OCI-LY3 (cell line): ENCODE measurements around the gene DHX8.

Experiments used
- H2AFZ ChIP-seq: fragments of 200-600, 300-600 bp; shearing (Covaris generic); 2 replicates; pipeline ENCODE4 v1.6.0; 2014; ENCODE audit warnings: antibody characterized with exemption, low read depth, low read length
- H3K27ac ChIP-seq: fragments of 200-600, 300-600 bp; sonication (generic); 2 replicates; pipeline ENCODE4 v1.5.1; 2014; ENCODE audit warnings: mild to moderate bottlenecking, low read length, moderate library complexity, mixed read lengths
- H3K27me3 ChIP-seq: fragments of 200-600, 300-600 bp; sonication (generic); 2 replicates; pipeline ENCODE4 v1.6.1; 2014; ENCODE audit warnings: low read depth, low read length, mixed read lengths
- H3K36me3 ChIP-seq: fragments of 200-600, 300-600 bp; sonication (generic); replicated peaks from 2 replicates; pipeline ENCODE3; 2014; ENCODE audit warnings: low read depth, low read length, mixed read lengths
- H3K4me1 ChIP-seq: fragments of 300-600, 200-600 bp; sonication (generic); 2 replicates; pipeline ENCODE4 v1.6.1; 2014; ENCODE audit warnings: low read length, mixed read lengths
- H3K4me2 ChIP-seq: fragments of 200-600, 300-600 bp; sonication (generic); 2 replicates; pipeline ENCODE4 v1.6.1; 2014; ENCODE audit warnings: low read length, mixed read lengths
- H3K4me3 ChIP-seq: fragments of 300-600, 200-600 bp; sonication (generic); 2 replicates; pipeline ENCODE4 v1.5.1; 2014; ENCODE audit warnings: antibody characterized with exemption, mild to moderate bottlenecking, low read length, moderate library complexity
- H3K79me2 ChIP-seq: fragments of 300-600, 200-600 bp; shearing (Covaris generic); 2 replicates; pipeline ENCODE4 v1.6.1; 2014; ENCODE audit warnings: mild to moderate bottlenecking, low read length, mixed read lengths
- H3K9ac ChIP-seq: fragments of 300-600, 200-600 bp; shearing (Covaris generic); 2 replicates; pipeline ENCODE4 v1.6.0; 2014; ENCODE audit warnings: mild to moderate bottlenecking, low read length, moderate library complexity
- H3K9me3 ChIP-seq: fragments of 200-600, 300-600 bp; shearing (Covaris generic); 2 replicates; pipeline ENCODE4 v1.6.1; 2014; ENCODE audit warnings: low read length, mixed read lengths; ENCODE audit not compliant: insufficient read depth
- H4K20me1 ChIP-seq: fragments of 200-600, 300-600 bp; sonication (generic); 2 replicates; pipeline ENCODE4 v1.6.1; 2016; ENCODE audit warnings: low read length, mixed read lengths; ENCODE audit not compliant: insufficient read depth
- CTCF ChIP-seq: fragments of 200-600, 300-600 bp; sonication (generic); IDR thresholded peaks from 2 replicates; pipeline ENCODE4 v1.5.1; 2014; ENCODE audit warnings: antibody characterized with exemption, low read length, low read depth
- EZH2phosphoT487 ChIP-seq: fragments of 200-600 bp; shearing (Covaris generic); IDR thresholded peaks from 2 replicates; pipeline ENCODE4 v1.6.1; 2018; ENCODE audit warnings: antibody characterized with exemption, mixed run types, low read depth

Gene DHX8

GRCh38 chr17:43531955-43532354 lies 48.2 kb downstream of the DHX8 start:
- Histone ChIP-seq H3K4me3 (no peak overlapping the region), H3K9me3 (no peaks in the 10 kb centered on the region), H3K27ac (no peak overlapping the region), H3K4me1 (no peaks in the 10 kb centered on the region), H3K36me3 (peaks cover 2% of the 10 kb centered on the region), H3K4me2 (no peak overlapping the region), H2AFZ (no peak overlapping the region), H3K79me2 (no peaks in the 10 kb centered on the region), H3K9ac (no peak overlapping the region), H3K27me3 (no peaks in the 10 kb centered on the region), H4K20me1 (no peaks in the 10 kb centered on the region)
- TF ChIP-seq CTCF (no peak), EZH2phosphoT487 (no peak)

GRCh38 chr17:43532581-43532980 lies 48.8 kb downstream of the DHX8 start:
- no peaks in the 10 kb centered on the region for H3K79me2 ChIP-seq
- H4K20me1 ChIP-seq = no peaks in the 10 kb centered on the region
- no peak overlapping the region for H3K4me2 ChIP-seq
- no peaks in the 10 kb centered on the region for H3K27me3 ChIP-seq
- H3K4me3 ChIP-seq = no peak overlapping the region
- H3K27ac ChIP-seq = no peak overlapping the region
- no peaks in the 10 kb centered on the region for H3K4me1 ChIP-seq
- no peak overlapping the region for H3K9ac ChIP-seq
- H3K9me3 ChIP-seq = no peaks in the 10 kb centered on the region
- H3K36me3 ChIP-seq = peaks cover 2% of the 10 kb centered on the region
- no peak overlapping the region for H2AFZ ChIP-seq
- TF ChIP-seq CTCF (no peak), EZH2phosphoT487 (no peak)

GRCh38 chr17:43533699-43534098 lies 49.9 kb downstream of the DHX8 start:
- Histone ChIP-seq H3K4me1 (no peaks in the 10 kb centered on the region), H2AFZ (no peak overlapping the region), H3K9ac (no peak overlapping the region), H3K9me3 (no peaks in the 10 kb centered on the region), H3K4me3 (no peak overlapping the region), H3K4me2 (no peak overlapping the region), H4K20me1 (no peaks in the 10 kb centered on the region), H3K36me3 (no peaks in the 10 kb centered on the region), H3K79me2 (no peaks in the 10 kb centered on the region), H3K27me3 (no peaks in the 10 kb centered on the region), H3K27ac (no peak overlapping the region)
- TF ChIP-seq EZH2phosphoT487 = no peak
- no peak for TF ChIP-seq CTCF

GRCh38 chr17:43534909-43535308 lies 51.1 kb downstream of the DHX8 start:
- no peak for TF ChIP-seq EZH2phosphoT487
- TF ChIP-seq CTCF = no peak
- Histone ChIP-seq H3K27me3 (no peaks in the 10 kb centered on the region), H3K36me3 (no peaks in the 10 kb centered on the region), H3K4me3 (no peak overlapping the region), H4K20me1 (no peaks in the 10 kb centered on the region), H3K9me3 (no peaks in the 10 kb centered on the region), H3K4me2 (no peak overlapping the region), H3K27ac (no peak overlapping the region), H3K79me2 (no peaks in the 10 kb centered on the region), H3K9ac (no peak overlapping the region), H3K4me1 (no peaks in the 10 kb centered on the region), H2AFZ (no peak overlapping the region)
